ENCODE measurements around the gene NFE2L3.

The NFE2L3 gene

DNA sequence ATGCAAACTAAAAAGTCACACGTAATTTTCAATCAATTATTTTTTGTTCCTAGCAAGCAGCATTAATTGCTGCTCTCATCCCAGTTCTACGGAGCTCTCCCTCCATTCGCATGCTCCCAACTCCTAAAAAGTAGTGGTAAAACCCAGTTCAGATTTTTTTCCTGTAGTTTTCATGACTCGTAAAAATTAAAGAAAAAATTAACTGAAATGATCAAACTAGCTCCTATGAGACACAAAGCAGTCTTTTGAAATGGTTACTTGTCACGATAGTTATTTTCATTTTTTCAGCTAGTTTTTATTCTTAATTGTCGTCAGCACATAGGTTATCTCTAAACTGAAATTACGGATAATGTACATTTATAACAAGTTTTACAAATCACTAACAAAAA, 46.8 kb downstream of the NFE2L3 start:
- TF ChIP-seq ZNF565 (CRISPR knock-in tag; conservative IDR thresholded peaks at IDR 0.05; ENCODE audit: low read depth) (no peak), ARNTL (CRISPR knock-in tag; IDR thresholded peaks at IDR 0.05; ENCODE audit: borderline replicate concordance, low read depth) (no peak), RARB (CRISPR knock-in tag; IDR thresholded peaks at IDR 0.05) (no peak), TCF4 (CRISPR knock-in tag; IDR thresholded peaks at IDR 0.05; ENCODE audit: borderline replicate concordance) (no peak), BACH2 (CRISPR knock-in tag; IDR thresholded peaks at IDR 0.05; ENCODE audit: borderline replicate concordance) (no peak), SNAI2 (CRISPR knock-in tag; IDR thresholded peaks at IDR 0.05) (no peak), CREB5 (CRISPR knock-in tag; IDR thresholded peaks at IDR 0.05; ENCODE audit: low read depth) (no peak), CSRNP3 (CRISPR knock-in tag; IDR thresholded peaks at IDR 0.05) (no peak), ZFP30 (CRISPR knock-in tag; IDR thresholded peaks at IDR 0.05) (no peak), ISL1 (CRISPR knock-in tag; IDR thresholded peaks at IDR 0.05) (no peak), ZC3H10 (CRISPR knock-in tag; IDR thresholded peaks at IDR 0.05) (no peak)
- TF ChIP-seq, protein P1, sequence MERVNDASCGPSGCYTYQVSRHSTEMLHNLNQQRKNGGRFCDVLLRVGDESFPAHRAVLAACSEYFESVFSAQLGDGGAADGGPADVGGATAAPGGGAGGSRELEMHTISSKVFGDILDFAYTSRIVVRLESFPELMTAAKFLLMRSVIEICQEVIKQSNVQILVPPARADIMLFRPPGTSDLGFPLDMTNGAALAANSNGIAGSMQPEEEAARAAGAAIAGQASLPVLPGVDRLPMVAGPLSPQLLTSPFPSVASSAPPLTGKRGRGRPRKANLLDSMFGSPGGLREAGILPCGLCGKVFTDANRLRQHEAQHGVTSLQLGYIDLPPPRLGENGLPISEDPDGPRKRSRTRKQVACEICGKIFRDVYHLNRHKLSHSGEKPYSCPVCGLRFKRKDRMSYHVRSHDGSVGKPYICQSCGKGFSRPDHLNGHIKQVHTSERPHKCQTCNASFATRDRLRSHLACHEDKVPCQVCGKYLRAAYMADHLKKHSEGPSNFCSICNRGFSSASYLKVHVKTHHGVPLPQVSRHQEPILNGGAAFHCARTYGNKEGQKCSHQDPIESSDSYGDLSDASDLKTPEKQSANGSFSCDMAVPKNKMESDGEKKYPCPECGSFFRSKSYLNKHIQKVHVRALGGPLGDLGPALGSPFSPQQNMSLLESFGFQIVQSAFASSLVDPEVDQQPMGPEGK (CRISPR knock-in tag; IDR thresholded peaks at IDR 0.05; ENCODE audit: borderline replicate concordance): no peak
- TF ChIP-seq, protein P2, sequence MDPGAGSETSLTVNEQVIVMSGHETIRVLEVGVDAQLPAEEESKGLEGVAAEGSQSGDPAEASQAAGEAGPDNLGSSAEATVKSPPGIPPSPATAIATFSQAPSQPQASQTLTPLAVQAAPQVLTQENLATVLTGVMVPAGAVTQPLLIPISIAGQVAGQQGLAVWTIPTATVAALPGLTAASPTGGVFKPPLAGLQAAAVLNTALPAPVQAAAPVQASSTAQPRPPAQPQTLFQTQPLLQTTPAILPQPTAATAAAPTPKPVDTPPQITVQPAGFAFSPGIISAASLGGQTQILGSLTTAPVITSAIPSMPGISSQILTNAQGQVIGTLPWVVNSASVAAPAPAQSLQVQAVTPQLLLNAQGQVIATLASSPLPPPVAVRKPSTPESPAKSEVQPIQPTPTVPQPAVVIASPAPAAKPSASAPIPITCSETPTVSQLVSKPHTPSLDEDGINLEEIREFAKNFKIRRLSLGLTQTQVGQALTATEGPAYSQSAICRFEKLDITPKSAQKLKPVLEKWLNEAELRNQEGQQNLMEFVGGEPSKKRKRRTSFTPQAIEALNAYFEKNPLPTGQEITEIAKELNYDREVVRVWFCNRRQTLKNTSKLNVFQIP (CRISPR knock-in tag; IDR thresholded peaks at IDR 0.05; ENCODE audit: borderline replicate concordance, low read depth): no peak
- TF ChIP-seq, protein P3, sequence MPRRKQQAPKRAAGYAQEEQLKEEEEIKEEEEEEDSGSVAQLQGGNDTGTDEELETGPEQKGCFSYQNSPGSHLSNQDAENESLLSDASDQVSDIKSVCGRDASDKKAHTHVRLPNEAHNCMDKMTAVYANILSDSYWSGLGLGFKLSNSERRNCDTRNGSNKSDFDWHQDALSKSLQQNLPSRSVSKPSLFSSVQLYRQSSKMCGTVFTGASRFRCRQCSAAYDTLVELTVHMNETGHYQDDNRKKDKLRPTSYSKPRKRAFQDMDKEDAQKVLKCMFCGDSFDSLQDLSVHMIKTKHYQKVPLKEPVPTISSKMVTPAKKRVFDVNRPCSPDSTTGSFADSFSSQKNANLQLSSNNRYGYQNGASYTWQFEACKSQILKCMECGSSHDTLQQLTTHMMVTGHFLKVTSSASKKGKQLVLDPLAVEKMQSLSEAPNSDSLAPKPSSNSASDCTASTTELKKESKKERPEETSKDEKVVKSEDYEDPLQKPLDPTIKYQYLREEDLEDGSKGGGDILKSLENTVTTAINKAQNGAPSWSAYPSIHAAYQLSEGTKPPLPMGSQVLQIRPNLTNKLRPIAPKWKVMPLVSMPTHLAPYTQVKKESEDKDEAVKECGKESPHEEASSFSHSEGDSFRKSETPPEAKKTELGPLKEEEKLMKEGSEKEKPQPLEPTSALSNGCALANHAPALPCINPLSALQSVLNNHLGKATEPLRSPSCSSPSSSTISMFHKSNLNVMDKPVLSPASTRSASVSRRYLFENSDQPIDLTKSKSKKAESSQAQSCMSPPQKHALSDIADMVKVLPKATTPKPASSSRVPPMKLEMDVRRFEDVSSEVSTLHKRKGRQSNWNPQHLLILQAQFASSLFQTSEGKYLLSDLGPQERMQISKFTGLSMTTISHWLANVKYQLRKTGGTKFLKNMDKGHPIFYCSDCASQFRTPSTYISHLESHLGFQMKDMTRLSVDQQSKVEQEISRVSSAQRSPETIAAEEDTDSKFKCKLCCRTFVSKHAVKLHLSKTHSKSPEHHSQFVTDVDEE (CRISPR knock-in tag; IDR thresholded peaks at IDR 0.05): no peak
- no peak for ATAC-seq

DNA sequence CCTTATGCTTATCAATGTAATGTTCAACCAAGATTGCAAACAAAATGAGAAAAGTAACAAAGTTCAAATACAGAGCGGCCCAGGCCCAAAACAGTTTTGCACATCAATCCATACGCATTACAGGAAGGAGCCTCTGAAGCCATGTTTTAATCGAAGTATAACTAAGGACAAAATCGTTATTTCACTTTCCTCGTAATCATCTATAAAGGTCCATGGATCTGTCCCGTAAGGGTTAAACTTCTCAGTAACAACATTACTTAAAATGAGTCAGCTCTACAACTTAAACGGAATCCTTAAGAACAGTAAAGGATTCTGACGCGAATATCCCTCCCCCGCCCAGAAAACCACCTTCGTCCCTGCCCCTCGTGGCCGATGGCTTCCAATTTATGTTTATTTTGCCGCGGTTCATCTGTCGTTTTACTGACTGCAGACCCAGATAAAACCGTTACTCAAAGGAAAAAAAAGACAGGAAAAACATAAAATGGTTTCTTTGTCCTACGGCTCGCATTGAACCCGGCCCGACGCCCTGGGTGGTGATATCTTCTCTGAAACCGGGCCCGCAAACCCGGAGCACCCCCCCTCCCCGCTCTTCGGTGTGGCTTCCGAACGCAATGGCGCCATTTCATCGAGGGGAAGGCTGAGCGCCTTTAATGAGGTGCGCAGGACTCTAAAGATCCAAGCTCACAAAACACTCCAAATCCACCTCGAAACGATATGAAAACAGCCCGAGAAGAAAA, 47.5 kb downstream of the NFE2L3 start:
- TF ChIP-seq, protein P1 (CRISPR knock-in tag; IDR thresholded peaks at IDR 0.05; ENCODE audit: borderline replicate concordance): peak; percentile 12; the same call in 1 of the 2 replicates
- TF ChIP-seq ZNF70 (CRISPR knock-in tag; IDR thresholded peaks at IDR 0.05) (no peak), TOX (CRISPR knock-in tag; IDR thresholded peaks at IDR 0.05; ENCODE audit: borderline replicate concordance) (0 out of 2 replicates have a peak, but pooled peaks have one; percentile 9)
- peak; percentile 27 for ATAC-seq

DNA sequence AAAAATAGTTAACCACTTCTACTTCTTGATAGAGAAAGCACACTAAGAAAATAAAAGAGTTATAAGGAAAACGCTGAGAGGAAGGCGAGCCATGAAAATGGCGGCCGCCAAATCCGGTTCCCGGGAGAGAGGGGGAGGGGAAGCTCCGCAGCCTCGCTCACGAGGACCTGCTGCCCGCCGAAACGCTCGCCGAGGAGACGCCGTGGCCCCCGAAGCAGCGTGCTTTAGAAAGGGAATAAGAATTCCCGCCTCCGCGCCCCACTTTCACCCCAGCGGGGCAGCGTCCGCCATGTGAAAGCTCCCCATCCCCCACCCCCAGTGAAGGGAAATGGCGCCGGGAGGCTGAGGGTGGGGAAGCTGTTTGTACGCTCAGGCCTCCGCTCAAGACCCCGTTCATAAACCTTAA, 48.0 kb downstream of the NFE2L3 start:
- ATAC-seq: peak; percentile 56
- TF ChIP-seq ESRRG (CRISPR knock-in tag; IDR thresholded peaks at IDR 0.05) (0 out of 2 replicates have a peak, but pooled peaks have one; percentile 44), RARB (CRISPR knock-in tag; IDR thresholded peaks at IDR 0.05) (peak; percentile 39; the same call in 1 of the 2 replicates), ZNF565 (CRISPR knock-in tag; conservative IDR thresholded peaks at IDR 0.05; ENCODE audit: low read depth) (0 out of 2 replicates have a peak, but pooled peaks have one; percentile 49), ZFP3 (CRISPR knock-in tag; IDR thresholded peaks at IDR 0.05) (0 out of 2 replicates have a peak, but pooled peaks have one; percentile 38), SNAI2 (CRISPR knock-in tag; IDR thresholded peaks at IDR 0.05) (peak; percentile 45; the same call in 1 of the 2 replicates), TCF4 (CRISPR knock-in tag; IDR thresholded peaks at IDR 0.05; ENCODE audit: borderline replicate concordance) (no peak), ZC3H10 (CRISPR knock-in tag; IDR thresholded peaks at IDR 0.05) (0 out of 2 replicates have a peak, but pooled peaks have one; percentile 41), CSDC2 (CRISPR knock-in tag; IDR thresholded peaks at IDR 0.05) (peak; percentile 41; the same call in 1 of the 2 replicates), TOX (CRISPR knock-in tag; IDR thresholded peaks at IDR 0.05; ENCODE audit: borderline replicate concordance) (no peak), ZNF8 (CRISPR knock-in tag; IDR thresholded peaks at IDR 0.05) (peak; percentile 8; the same call in 1 of the 2 replicates), PPARA (CRISPR knock-in tag; IDR thresholded peaks at IDR 0.05; ENCODE audit: borderline replicate concordance) (no peak), ARNTL (CRISPR knock-in tag; IDR thresholded peaks at IDR 0.05; ENCODE audit: borderline replicate concordance, low read depth) (0 out of 2 replicates have a peak, but pooled peaks have one; percentile 46)
- TF ChIP-seq, protein P1 (CRISPR knock-in tag; IDR thresholded peaks at IDR 0.05; ENCODE audit: borderline replicate concordance): peak; percentile 8; the same call in 1 of the 2 replicates

Data from SK-N-SH treated with all-trans-retinoic acid at 6 μM for 48 hours (cell line).